HCEC 1CT (cell line): ENCODE data around the gene NR2E3.
A peak's percentile ranks its signal among the peaks of the same experiment; 100 is the strongest.

Experiments
- DNase-seq: peaks from one replicate; pipeline ENCODE4 v3.0.0-alpha.2; 2017

The NR2E3 gene

DNA sequence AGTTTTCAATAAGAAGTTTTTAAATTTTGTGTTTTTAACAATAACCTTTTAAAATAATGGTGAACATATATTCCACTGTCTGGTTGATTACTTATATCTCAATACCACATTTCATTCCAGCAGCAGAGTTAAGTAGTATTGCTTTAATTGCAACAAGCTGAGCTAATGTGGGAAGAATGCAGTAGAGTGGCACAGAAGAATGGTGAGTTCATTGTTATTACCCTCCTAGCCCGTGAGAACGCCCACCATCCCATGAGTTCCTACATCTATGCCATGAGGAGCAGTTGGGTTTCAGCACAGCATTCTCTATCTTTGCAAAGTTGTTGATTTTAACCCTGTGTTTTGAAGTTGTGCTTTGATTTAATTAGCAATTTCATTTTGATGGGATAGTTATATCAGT is 17.8 kb upstream of the NR2E3 start:
- peak; percentile 58 for DNase-seq

DNA sequence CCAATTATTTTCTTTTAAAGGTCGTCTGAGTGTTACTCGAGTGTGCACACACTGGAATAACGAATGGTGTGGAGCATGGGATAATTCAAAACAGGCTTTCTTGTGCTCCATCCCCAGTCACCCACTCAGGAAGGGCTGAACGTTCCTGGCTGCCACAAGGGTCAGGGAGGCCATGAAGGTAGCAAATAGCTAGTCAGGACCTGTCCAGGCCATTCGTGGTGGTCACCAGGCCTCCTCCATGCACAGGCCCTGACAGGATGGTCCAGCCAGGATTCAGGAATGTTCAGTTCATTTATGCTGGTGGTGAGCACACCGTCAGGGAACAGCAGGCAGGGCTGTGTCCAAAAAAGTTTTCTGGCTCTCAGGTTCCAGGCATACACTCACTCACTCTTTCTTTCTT is 11.7 kb upstream of the NR2E3 start:
- no peak for DNase-seq

DNA sequence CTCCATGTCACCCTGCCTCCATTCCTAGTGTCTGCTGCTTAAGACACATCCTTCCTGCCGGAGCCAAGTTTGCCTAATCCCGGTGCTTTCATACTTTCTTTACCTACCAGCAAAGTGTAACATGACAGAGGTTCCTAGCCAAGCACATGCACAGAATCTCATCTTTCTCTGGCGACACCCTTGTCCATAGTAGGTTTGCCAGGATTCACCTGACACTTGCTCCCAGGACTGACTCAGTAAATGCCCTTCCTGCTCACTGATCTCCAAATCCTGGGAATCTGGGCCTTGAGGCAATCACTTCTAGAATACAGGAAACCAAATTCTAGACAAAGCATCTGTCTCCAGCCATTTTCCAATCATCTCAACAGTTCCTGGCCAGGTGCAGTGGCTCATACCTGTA is 10.2 kb upstream of the NR2E3 start:
- no peak for DNase-seq

DNA sequence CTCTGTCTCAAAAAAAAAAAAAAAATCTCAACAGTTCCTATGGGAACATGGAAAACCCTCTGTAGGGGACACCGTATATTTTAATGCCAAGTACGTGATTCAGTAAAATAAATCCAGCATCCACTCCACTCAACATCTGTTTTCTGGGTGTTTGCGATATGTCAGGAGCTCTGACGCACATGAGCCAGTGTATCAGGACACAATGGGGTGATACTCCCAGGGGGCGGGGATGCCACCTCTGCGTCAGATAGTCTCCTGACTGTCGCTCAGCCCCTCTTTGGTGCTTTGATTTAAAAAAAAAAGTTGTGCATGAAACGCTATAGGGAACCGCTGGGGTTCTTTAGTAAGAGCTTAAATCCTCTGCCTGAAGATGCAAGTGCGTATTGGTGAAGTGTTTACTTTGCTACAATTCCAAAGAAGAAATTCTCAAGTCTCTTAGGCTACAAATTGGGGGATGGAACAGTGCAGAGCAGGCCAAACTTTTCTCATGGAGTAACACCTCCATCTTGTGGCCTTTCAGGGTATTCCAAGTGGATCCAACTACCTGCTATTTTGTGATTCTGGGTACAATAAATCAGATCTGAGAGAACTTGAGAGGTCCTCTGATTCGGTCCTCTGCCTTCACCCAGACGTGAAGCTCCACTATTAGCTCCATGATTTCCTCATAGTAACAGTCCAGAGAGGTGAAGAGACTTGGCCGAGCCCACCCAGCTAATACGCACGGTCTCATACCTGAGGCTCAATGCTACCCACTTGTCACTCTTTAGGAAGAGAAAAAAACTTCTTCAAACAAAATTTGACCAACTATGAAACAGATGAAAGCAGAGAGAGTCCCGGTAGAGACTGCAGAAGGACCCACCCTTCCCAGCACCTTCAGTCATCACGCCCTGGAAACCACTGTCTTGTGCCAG is 9.3 kb upstream of the NR2E3 start:
- peak; percentile 94 for DNase-seq

DNA sequence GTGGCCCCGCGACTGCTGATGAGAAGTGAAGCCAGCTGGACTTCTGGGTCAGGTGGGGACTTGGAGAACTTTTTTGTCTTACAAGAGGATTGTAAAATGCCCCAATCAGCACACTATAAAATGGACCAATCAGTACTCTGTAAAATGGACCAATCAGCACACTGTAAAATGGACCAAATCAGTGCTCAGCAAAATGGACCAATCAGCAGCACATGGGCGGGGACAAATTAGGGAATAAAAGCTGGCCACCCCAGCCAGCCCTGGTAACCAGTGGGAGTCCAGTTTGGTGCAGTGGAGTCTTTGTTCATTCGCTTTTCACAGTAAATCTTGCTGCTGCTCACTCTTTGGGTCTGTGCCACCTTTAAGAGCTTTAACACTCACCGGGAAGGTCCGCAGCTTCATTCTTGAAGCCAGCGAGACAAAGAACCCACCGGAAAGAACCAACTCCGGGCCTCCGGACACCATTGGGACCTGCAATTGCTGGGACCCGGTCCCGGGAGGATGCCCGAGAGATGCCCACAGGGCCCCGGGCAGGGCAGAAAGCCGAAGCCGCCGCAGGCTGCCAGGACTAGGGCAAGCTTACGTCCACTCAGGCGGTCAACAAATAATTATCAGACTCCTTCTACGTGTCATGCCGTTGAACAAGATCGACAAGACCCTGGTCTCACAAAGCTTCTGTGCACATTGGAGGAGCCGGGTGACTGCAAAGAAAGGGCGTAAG is 8.3 kb upstream of the NR2E3 start:
- DNase-seq, result no peak

DNA sequence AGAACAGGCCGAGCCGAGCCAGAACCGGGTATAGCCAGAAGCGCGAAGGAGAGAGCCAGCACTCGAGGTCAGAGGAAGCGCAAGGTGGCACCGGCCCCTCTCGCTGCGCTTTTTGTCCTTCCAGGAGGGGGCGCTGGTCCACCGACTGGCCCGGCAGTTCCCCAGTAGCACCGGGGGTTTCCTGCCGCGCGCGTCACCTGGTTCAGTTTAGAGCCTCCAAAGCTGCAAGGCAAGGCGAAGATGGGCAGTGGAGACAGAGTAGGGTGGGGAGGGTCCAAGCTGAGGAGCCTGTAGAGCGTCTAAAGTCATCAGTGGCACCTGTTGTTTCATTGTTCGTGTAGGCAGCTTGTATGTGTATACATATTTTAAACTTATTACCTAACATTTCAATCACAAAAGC is 7.6 kb upstream of the NR2E3 start:
- no peak for DNase-seq

DNA sequence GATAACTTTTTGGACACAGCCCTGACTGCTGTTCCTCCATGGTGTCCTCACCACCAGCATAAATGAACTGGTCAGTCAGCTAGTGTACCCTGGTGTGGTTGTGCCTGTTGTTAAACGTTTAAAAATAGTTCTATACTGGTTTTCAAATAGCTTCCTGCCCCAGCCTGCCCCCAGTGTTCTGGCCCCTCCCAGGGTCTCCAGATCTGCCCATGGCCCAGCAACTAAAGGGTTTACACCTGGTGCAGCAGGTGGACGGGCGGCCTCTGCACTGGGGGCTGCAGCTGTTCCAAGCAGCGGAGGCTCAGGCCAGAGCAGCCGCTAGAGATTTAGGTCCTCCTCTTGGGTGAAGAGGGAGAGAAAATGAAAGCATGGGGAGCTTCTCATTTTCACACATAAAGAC is 6.1 kb upstream of the NR2E3 start:
- DNase-seq, result no peak

DNA sequence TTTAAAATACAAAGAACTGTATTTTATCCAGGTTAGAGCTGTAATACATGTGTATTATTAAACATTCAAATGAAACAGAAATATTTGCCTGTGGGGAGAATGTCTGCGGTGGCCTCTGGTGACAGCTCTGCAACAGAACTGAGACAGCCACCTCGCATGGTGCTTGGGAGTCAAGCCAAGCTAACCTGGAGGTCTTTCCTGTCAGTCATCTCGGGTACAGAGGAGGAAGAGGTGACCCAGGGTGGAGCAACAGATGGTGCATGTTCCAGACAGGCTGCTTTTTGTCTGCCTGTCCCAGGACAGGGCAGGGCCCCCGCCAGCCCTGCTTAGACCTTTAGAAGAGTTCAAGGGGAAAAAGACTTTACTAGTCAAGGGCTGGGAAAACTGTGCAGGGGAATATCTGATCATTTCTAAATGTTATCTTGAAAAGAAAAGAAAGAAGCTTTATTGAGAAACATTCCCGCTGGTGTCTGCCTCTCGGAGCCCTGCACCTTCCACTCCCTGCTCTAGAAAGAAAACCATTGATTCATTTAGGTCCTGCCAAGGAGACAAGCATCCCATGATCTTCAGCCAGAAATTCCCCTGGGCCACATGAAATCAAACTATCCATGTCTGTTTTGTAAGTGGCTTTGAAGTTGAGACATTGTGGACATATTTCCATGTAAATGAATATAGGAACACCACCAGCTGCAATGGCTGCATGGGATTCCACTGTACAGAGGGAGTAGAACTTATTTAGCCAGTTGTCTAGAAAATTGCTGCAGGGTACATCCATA is 5.5 kb upstream of the NR2E3 start:
- no peak for DNase-seq

DNA sequence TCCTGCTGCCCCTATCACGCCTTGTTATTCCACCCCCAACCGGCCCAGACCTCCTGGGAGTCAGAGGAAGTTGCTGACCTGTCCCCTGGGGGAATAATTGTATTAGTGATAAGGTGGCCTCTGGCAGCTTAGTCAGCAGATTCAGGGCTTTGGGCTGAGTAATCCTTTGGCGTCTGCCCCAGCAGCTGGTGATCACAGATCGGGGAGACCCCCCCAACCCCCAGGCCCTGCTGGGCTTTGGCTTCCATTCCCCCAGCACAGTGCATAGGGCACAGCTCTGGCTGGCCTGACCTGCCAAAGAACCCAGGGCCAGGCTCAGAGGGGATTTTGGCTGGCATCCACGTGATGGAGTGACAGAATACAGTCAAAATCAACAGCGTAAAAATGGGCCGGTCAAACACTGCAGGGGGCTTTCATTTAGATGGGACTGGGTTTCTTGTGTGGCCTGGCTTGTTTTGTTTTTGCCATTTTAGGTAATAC is 3.9 kb upstream of the NR2E3 start:
- DNase-seq, result peak; percentile 14

DNA sequence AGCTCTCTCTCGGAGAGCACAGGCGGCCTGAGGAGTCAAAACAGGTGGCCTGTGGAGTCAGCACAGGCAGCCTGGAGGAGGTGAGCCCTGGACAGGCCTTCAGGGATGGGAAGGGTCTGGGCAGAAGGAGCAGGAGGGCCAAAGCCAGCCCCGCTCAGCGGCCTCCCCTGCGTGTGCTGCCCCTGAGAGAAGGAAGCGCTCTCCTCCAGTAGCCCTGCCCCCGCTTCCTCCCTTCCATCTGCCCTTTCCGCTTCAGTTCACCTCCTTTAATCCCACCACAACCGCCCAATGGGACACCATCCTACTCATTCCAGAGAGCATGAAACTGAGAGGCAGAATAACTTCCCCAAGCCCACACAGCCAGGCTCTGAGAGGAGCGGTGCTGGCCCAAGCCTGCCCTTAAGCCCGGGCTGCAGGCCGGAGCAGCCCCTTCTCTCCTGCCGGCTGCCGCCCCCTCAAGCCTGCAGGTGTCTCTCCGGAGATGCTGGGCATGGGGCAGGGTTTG is 3.2 kb upstream of the NR2E3 start:
- DNase-seq, result no peak

DNA sequence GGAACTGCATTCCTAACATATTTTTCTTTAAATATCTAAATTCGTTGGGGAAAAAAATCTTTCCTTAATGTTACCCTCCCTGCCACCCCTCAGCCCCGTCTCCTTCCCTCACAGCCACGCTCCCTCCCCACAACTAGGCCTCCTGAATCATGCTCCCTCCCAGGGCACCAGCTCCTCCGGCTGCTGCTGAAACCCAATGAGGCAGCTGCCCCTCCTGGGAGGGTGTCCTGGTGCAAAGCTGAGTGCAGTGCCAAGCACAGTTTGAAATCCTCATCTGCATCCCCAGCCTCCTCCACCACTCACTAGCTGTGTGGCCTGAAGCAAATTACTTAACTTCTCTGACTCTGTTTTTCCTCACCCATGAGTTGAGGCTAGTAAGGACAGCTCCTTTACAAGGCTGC is 2.7 kb upstream of the NR2E3 start:
- no peak for DNase-seq

DNA sequence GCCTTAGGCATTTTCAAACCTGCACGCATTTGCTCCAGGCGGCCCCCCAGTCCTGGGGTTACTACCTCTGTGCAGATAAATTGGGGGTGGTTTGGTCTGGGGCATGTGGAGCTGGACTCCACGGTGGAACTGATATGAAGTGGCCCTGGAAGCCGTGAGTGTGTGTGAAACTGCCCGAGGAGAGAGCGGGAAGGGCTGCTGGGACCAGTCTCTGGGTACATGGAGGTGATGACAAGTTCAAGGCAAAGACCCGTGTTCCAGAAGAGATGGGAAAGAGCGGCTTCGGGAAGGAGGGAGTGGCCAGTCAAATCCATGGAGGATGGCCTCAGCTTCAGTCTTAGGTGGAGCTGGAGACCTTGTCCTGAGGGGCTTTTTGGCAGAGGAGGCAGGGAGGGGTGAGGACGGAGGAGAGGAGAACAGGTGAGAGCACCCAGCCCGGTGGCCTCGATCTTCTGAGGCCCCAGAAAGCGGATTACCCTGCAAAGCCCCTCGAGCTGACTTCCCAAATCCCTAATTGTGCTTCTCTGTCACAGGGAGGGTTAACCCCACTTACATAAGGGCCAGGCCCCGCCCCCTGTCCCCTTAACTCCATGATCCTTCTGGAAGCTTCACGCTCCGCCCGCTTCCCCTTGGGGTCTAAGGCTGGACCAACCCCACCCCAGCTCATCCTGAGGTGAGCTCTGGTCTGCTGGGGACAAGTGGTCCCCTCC is 1.9 kb upstream of the NR2E3 start:
- DNase-seq, result no peak

DNA sequence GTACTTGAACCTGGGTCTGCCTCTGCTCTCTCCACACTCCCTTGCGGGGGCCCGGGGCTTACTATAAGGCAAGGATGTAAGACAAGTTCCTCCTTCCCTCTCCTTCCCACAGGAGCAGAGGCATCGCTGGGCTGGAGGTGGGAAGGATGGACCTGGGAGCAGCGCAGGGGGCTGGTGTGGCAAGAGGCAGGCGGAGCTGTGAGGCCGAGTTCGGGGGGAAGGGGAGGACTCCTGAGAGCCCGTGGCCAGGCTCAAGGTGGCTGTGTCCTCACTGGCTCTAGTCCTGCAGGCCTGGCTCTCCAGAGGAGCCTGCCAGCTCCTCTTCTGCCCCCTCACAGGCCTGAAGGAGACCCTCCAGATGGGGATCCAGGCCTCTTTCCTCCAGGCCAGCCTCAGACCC is 1.0 kb upstream of the NR2E3 start:
- no peak for DNase-seq

DNA sequence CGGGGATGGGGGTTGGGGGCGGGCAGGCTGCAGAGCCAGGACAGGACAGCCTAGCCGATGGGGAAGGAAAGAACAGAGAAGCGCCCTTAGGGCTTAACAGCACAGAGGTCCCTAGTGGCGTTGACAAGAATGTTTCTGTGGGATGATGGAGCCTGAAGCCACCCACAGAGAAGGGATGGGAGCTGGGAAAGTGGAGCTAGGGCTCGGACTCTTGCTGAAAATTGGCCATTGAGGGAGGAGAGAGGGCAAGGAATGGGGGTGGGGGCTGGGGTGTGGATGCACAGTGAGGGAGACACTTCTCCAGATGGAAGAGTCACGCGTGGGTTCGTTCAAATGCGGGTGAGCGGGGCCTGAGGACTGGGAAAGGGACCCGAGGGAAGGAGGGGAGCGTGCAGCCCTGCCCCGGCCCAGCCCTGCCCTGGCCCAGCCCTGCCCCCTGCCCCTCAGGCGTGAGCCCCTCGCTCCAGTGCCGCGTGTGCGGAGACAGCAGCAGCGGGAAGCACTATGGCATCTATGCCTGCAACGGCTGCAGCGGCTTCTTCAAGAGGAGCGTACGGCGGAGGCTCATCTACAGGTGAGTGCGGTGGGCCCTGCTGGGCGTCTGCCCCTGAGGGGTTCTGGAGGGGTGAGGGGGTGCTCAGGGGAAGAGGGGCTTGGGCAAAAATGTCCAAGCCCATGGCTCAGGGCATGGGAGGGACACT is 832 bp downstream of the NR2E3 start:
- no peak for DNase-seq

DNA sequence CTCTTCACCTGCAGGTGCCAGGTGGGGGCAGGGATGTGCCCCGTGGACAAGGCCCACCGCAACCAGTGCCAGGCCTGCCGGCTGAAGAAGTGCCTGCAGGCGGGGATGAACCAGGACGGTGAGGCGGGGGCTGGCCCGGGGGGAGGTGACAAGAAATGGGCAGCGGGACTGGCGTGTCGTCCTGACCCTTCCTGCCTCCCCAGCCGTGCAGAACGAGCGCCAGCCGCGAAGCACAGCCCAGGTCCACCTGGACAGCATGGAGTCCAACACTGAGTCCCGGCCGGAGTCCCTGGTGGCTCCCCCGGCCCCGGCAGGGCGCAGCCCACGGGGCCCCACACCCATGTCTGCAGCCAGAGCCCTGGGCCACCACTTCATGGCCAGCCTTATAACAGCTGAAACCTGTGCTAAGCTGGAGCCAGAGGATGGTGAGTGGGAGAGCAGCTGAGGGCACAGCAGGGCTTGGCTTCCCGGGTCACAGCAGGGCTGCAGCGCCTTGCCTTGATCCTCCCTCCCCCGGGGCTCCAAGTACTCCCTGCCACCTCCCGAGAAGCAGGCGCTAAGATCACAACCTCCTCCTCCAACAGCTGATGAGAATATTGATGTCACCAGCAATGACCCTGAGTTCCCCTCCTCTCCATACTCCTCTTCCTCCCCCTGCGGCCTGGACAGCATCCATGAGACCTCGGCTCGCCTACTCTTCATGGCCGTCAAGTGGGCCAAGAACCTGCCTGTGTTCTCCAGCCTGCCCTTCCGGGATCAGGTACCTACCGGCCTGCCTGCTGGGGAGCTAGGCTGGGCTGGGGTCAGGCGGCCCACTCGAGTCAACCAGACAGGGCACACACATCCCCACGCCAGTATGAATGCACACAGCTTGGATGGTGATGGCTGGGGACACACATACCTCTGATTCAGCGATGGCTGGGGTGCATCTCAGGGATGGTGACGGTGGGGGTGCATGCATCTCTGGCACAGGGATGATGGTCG is 1.7 kb downstream of the NR2E3 start:
- DNase-seq, result no peak

DNA sequence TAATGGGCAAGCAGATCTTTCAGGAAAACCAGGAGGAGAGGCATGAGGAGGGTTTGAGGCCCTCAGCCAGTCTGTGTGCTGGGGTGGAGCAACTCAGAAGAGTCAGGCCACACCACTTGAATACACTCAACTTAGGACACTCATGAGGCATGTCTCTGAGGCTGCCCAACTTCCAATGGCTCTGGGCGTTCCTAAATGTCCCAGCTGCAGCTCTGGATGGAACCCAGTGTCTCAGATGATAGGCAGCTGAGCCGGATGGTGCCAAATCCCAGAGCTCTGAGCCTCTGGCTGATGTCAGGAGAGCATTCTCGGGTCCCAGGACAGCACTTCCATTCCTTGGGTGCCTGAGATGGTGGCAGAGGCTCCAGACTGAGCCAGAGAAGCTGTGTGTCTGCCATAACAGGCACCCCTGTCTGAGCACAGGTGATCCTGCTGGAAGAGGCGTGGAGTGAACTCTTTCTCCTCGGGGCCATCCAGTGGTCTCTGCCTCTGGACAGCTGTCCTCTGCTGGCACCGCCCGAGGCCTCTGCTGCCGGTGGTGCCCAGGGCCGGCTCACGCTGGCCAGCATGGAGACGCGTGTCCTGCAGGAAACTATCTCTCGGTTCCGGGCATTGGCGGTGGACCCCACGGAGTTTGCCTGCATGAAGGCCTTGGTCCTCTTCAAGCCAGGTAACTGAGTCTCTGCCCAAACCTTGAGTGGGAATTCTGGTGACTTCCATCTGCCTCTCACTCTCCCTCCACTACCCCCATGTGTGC is 2.8 kb downstream of the NR2E3 start:
- no peak for DNase-seq

DNA sequence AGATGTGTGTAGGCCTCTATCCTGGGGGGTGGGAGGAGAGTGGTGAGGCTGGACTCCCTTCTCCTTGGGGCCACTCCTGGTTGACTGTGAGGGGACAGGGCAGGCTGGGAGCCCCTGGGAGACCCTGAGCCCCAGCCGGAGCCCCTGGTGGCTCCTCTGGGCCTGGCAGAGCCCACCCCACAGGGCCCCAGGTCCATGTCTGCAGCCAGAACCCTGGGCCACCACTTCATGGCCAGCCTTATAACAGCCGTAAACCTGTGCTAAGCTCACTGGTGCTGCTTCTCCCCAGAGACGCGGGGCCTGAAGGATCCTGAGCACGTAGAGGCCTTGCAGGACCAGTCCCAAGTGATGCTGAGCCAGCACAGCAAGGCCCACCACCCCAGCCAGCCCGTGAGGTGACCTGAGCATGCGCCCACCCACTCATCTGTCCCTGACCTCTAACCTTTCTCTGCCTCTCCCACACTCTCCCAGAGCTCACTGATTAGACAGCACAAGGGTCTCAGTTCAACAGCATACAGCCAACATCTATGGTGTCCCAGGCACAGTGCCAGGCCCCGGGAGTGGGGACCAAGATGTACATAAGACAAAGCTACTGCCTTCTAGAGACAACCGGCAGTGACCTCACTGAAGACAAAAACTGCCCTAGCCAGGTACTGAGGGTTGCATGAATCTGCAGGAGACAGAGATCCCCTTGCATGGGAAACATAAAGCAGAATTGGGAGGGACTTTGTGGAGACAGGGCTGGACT is 3.5 kb downstream of the NR2E3 start:
- DNase-seq, result no peak

DNA sequence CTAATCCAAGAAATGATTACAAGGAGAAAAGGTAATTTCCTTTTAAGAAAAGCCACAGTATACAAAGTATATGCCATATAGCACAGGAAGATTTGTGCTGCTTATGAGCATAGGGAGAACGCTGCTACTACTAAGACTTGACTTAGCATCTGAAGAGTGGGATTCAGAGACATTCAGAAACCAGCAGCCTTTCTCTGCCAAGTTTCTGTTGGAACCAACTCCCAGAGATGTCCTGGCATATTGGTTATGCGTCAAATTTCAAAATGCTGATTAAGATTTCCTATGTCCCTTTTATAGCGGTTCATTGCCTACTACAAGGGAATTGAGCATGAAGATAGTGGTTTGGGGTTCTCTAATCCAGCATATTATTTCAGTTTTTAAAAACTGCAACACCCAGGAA is 4.9 kb downstream of the NR2E3 start:
- DNase-seq, result no peak

DNA sequence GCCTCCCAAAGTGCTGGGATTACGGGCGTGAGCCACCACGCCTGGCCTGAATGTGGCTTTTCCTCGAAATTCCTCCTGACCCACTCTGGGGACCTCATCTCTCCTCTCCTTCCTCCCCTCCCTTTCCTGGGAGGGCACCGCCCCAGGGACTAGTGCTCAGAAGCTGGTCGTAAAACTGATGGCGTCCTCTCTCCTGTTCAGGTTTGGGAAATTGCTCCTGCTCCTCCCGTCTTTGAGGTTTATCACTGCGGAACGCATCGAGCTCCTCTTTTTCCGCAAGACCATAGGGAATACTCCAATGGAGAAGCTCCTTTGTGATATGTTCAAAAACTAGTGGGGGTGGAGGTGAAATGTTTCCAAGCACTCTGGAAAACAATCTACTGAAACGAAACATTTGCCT is 7.0 kb downstream of the NR2E3 start:
- DNase-seq, result no peak
